ENCODE results near the gene PKIB. TPM values are rescaled to one million over a fixed set of nuclear protein-coding genes. Genes with fewer than 3 reads are reported as not detected.
A peak's percentile ranks its signal among the peaks of the same experiment; 100 is the strongest.

Gene PKIB
- total and polyA plus RNA-seq, 2 donors from 2014 or later: 5.1 to 5.3 TPM

DNA sequence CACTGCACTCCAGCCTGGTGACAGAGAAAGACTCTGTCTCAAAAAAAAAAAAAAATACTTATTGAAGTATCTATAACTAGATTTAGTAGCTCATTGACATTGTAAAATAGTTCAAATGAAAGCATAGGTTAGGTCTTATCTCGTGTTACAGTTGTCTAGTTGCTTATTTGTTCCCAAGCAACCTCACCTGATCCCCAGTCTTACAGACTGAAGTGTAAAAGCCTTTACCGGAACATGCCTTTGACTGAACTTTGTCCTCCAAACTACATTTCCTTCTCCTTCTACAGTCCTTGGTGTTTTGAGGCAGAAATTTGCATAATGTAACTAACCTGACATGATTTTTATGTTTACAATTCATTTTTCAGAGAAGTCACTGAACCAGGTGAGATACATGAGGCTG, 61.0 kb downstream of the PKIB start:
- Histone ChIP-seq H3K4me3 (ENCODE audit: low read length in 3 of 3) (no peak overlapping the region), H3K27me3 (ENCODE audit: control insufficient read depth, insufficient read depth, low read length) (no peaks in the 10 kb centered on the region), H3K9me3 (ENCODE audit: control insufficient read depth in 2 of 3, insufficient read depth in 1 of 3, low read length in 3 of 3) (no peaks in the 10 kb centered on the region), H3K4me1 (ENCODE audit: control insufficient read depth in 2 of 3, insufficient read depth in 2 of 3, low read depth in 1 of 3, low read length in 3 of 3) (no peaks in the 10 kb centered on the region), H3K27ac (ENCODE audit: low read depth in 2 of 2, low read length in 2 of 2) (no peak overlapping the region), H3K9ac (ENCODE audit: low read length in 3 of 3) (no peak overlapping the region), H3K36me3 (ENCODE audit: control insufficient read depth in 2 of 3, insufficient read depth in 3 of 3, low read length in 3 of 3) (no peaks in the 10 kb centered on the region)
- TF ChIP-seq, protein P1, sequence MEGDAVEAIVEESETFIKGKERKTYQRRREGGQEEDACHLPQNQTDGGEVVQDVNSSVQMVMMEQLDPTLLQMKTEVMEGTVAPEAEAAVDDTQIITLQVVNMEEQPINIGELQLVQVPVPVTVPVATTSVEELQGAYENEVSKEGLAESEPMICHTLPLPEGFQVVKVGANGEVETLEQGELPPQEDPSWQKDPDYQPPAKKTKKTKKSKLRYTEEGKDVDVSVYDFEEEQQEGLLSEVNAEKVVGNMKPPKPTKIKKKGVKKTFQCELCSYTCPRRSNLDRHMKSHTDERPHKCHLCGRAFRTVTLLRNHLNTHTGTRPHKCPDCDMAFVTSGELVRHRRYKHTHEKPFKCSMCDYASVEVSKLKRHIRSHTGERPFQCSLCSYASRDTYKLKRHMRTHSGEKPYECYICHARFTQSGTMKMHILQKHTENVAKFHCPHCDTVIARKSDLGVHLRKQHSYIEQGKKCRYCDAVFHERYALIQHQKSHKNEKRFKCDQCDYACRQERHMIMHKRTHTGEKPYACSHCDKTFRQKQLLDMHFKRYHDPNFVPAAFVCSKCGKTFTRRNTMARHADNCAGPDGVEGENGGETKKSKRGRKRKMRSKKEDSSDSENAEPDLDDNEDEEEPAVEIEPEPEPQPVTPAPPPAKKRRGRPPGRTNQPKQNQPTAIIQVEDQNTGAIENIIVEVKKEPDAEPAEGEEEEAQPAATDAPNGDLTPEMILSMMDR (IDR thresholded peaks at IDR 0.05; ENCODE audit: borderline replicate concordance, extremely low read depth, insufficient read depth): no peak
- DNase-seq (peak in 1 of 5 donors; percentile 1), FAIRE-seq (no peak)
- intact Hi-C loops (cut with DNase I): no loop called here

DNA sequence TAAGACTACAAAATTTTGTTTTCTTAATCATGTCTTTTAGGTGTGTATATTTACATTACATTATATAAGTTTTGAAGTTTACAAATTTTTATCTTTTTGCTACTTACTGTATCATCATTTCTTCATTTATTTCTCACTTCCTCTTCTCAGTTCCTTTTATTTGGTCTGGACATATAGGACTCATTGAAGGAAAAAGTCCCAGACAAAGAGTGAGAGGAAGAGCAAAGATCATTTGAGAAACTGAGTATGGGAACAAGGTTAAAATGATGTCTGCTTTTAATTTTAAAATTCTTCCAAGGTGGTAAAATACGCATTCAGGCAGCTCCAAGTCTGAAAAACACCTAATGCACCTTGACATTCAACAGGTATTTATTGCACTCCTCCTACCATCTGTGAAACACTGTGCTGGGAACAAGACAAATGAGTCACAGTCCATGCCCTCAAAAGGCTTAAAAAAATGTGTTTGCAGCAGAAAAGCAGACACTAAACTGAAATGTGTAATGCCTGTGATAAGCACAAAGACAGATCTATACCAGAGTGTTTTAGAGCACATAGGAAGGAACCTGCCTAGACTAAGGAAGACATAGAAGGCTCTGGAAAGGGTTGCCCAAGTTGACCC, 63.2 kb downstream of the PKIB start:
- Histone ChIP-seq H3K36me3 (ENCODE audit: control insufficient read depth in 2 of 3, insufficient read depth in 3 of 3, low read length in 3 of 3) (no peaks in the 10 kb centered on the region), H3K27me3 (ENCODE audit: control insufficient read depth, insufficient read depth, low read length) (no peaks in the 10 kb centered on the region), H3K9ac (ENCODE audit: low read length in 3 of 3) (no peak overlapping the region), H3K4me1 (ENCODE audit: control insufficient read depth in 2 of 3, insufficient read depth in 2 of 3, low read depth in 1 of 3, low read length in 3 of 3) (no peaks in the 10 kb centered on the region), H3K27ac (ENCODE audit: low read depth in 2 of 2, low read length in 2 of 2) (no peak overlapping the region), H3K4me3 (ENCODE audit: low read length in 3 of 3) (no peak overlapping the region), H3K9me3 (ENCODE audit: control insufficient read depth in 2 of 3, insufficient read depth in 1 of 3, low read length in 3 of 3) (no peaks in the 10 kb centered on the region)
- TF ChIP-seq, protein P1 (IDR thresholded peaks at IDR 0.05; ENCODE audit: borderline replicate concordance, extremely low read depth, insufficient read depth): no peak
- intact Hi-C loops (cut with DNase I): no loop called here
- DNase-seq (no peak), FAIRE-seq (no peak)

DNA sequence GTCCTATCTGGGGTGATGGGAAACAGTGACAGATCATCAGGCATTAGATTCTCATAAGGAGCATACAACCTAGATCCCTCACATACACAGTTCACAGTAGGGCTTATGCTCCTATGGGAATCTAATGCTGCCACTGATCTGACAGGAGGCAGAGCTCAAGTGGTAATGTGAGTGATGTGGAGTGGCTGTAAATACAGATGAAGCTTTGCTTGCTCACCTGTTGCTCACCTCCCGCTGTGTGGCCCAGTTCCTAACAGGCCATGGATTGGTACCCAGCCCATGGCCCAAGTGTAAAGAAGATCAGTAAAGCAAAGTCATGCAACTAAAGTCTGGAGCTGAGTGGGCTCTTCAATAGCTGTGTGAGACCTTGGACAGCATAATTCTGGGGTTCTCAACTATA, 65.9 kb downstream of the PKIB start:
- Histone ChIP-seq H3K4me3 (ENCODE audit: low read length in 3 of 3) (no peak overlapping the region), H3K27me3 (ENCODE audit: control insufficient read depth, insufficient read depth, low read length) (no peaks in the 10 kb centered on the region), H3K27ac (ENCODE audit: low read depth in 2 of 2, low read length in 2 of 2) (no peak overlapping the region), H3K9ac (ENCODE audit: low read length in 3 of 3) (no peak overlapping the region), H3K9me3 (ENCODE audit: control insufficient read depth in 2 of 3, insufficient read depth in 1 of 3, low read length in 3 of 3) (no peaks in the 10 kb centered on the region), H3K36me3 (ENCODE audit: control insufficient read depth in 2 of 3, insufficient read depth in 3 of 3, low read length in 3 of 3) (no peaks in the 10 kb centered on the region), H3K4me1 (ENCODE audit: control insufficient read depth in 2 of 3, insufficient read depth in 2 of 3, low read depth in 1 of 3, low read length in 3 of 3) (no peaks in the 10 kb centered on the region)
- DNase-seq (no peak), FAIRE-seq (no peak)
- intact Hi-C loops (cut with DNase I): no loop called here
- TF ChIP-seq, protein P1 (IDR thresholded peaks at IDR 0.05; ENCODE audit: borderline replicate concordance, extremely low read depth, insufficient read depth): no peak

GRCh38 chr6:122676688-122677087, 66.5 kb downstream of the PKIB start:
- DNase-seq: no peak
- TF ChIP-seq, protein P1 (IDR thresholded peaks at IDR 0.05; ENCODE audit: borderline replicate concordance, extremely low read depth, insufficient read depth): no peak
- Histone ChIP-seq H3K4me3 (ENCODE audit: low read length in 3 of 3) (no peak overlapping the region), H3K27ac (ENCODE audit: low read depth in 2 of 2, low read length in 2 of 2) (no peak overlapping the region), H3K36me3 (ENCODE audit: control insufficient read depth in 2 of 3, insufficient read depth in 3 of 3, low read length in 3 of 3) (no peaks in the 10 kb centered on the region), H3K27me3 (ENCODE audit: control insufficient read depth, insufficient read depth, low read length) (no peaks in the 10 kb centered on the region), H3K4me1 (ENCODE audit: control insufficient read depth in 2 of 3, insufficient read depth in 2 of 3, low read depth in 1 of 3, low read length in 3 of 3) (no peaks in the 10 kb centered on the region), H3K9ac (ENCODE audit: low read length in 3 of 3) (no peak overlapping the region), H3K9me3 (ENCODE audit: control insufficient read depth in 2 of 3, insufficient read depth in 1 of 3, low read length in 3 of 3) (no peaks in the 10 kb centered on the region)
- no peak for FAIRE-seq
- intact Hi-C loops (cut with DNase I): no loop called here
